ENCODE results near the gene SERGEF.

The SERGEF gene

DNA sequence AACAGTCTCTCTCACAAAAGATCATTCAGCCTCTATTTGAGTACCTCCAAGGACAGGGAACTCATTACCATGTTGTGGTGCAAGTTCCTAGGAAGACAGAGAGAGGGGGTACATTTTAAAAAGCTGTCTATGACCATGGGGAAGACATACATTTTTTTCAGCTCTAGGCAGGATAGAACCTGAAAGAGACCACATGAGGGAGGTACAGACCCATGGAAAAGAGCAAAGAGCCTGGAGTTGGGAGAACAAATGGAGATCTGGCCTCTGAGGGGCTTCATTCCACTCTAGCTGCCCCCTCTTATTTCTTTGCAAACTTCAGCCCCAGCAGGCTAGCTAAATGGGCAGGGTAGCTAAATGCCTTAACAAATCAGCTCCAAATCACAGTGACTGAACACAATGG is 241.9 kb downstream of the SERGEF start:
- H3K36me3 ChIP-seq (ENCODE audit: control insufficient read depth, insufficient read depth, low read length), result no peaks in the 10 kb centered on the region
- H3K27me3 ChIP-seq (replicated peaks; ENCODE audit: control insufficient read depth, insufficient read depth, low read length), result no peaks in the 10 kb centered on the region
- TF ChIP-seq, protein P1, sequence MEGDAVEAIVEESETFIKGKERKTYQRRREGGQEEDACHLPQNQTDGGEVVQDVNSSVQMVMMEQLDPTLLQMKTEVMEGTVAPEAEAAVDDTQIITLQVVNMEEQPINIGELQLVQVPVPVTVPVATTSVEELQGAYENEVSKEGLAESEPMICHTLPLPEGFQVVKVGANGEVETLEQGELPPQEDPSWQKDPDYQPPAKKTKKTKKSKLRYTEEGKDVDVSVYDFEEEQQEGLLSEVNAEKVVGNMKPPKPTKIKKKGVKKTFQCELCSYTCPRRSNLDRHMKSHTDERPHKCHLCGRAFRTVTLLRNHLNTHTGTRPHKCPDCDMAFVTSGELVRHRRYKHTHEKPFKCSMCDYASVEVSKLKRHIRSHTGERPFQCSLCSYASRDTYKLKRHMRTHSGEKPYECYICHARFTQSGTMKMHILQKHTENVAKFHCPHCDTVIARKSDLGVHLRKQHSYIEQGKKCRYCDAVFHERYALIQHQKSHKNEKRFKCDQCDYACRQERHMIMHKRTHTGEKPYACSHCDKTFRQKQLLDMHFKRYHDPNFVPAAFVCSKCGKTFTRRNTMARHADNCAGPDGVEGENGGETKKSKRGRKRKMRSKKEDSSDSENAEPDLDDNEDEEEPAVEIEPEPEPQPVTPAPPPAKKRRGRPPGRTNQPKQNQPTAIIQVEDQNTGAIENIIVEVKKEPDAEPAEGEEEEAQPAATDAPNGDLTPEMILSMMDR (IDR thresholded peaks at IDR 0.05; ENCODE audit: insufficient read depth, low read length, poor library complexity, severe bottlenecking), result no peak
- no peak overlapping the region for H3K4me3 ChIP-seq (replicated peaks; ENCODE audit: low read depth, low read length)
- no peak for DNase-seq (ENCODE audit: extremely low read depth, insufficient read length)

DNA sequence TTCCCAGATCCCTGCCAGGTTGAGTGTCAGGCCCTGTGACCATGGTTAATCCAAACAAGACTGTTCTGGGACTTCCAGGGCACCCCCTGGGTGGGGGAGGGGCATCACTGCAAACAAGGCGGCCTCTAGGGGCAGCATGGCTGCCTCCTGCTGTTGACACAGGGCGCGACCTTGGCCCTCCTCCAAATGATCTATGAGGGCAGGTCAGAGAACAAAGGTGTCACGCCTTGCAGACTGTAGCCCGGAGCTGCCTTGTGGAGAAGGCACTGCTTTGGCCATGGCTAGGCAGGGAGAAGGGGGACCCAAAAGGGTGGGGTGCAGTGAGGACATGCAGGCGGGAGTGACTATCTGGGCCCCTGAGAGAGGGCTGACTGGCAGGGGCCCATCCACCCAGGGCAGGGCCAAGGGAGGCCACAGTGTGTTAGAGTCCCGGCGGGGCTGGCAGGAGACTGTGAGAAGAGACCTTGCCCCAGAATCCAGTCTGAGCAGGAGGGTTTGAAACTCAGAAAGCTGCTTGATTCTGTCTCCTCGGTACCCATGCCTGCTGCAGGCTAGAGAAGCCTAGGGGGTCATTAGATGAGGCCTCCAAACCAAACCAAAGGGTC is 242.7 kb downstream of the SERGEF start:
- H3K36me3 ChIP-seq (ENCODE audit: control insufficient read depth, insufficient read depth, low read length), result no peaks in the 10 kb centered on the region
- H3K27me3 ChIP-seq (replicated peaks; ENCODE audit: control insufficient read depth, insufficient read depth, low read length), result no peaks in the 10 kb centered on the region
- TF ChIP-seq, protein P1 (IDR thresholded peaks at IDR 0.05; ENCODE audit: insufficient read depth, low read length, poor library complexity, severe bottlenecking), result peak; percentile 25
- no peak overlapping the region for H3K4me3 ChIP-seq (replicated peaks; ENCODE audit: low read depth, low read length)
- DNase-seq (ENCODE audit: extremely low read depth, insufficient read length), result no peak

DNA sequence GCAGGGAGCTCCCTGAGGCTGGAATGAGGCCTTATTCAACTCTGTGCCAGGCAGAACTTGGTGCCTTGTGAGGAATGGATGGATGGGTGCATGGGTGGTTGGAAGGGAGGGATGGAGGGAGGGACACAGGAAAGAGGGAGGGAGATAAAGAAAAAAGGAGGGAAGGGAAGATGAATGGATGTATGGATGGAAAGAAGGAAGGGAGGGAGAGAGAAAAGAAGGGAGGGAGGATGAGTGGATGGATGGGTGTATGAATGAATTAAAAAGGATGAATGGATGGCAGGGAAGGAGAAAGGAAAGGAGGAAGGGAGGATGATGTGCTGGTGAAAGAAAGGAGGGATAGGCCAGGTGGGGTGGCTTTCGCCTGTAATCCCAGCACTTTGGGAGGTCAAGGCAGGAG is 243.6 kb downstream of the SERGEF start:
- Histone ChIP-seq H3K36me3 (ENCODE audit: control insufficient read depth, insufficient read depth, low read length) (no peaks in the 10 kb centered on the region), H3K27me3 (replicated peaks; ENCODE audit: control insufficient read depth, insufficient read depth, low read length) (no peaks in the 10 kb centered on the region), H3K4me3 (replicated peaks; ENCODE audit: low read depth, low read length) (no peak overlapping the region)
- TF ChIP-seq, protein P1 (IDR thresholded peaks at IDR 0.05; ENCODE audit: insufficient read depth, low read length, poor library complexity, severe bottlenecking), result no peak
- DNase-seq (ENCODE audit: extremely low read depth, insufficient read length), result no peak

DNA sequence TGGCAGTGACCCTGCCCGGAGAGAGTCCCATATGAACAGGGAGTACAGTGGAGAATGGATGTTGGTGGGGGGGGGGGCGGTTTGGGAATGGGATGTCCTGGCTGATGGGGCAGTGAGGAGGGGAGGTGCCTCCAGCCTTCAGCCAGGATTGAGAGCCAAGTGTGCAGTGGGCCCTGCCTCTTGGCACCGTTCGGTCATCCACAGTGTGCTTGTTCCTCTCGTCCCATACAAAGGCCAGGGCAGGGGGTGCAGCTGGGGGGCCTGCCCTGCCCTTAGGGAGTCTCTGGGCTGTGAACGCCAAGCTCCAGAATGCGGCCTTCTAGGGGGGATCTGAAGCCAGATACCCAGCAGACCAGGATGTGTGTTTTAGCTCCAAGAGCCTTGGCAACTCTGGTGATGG is 244.3 kb downstream of the SERGEF start:
- no peak overlapping the region for H3K4me3 ChIP-seq (replicated peaks; ENCODE audit: low read depth, low read length)
- no peaks in the 10 kb centered on the region for H3K36me3 ChIP-seq (ENCODE audit: control insufficient read depth, insufficient read depth, low read length)
- no peaks in the 10 kb centered on the region for H3K27me3 ChIP-seq (replicated peaks; ENCODE audit: control insufficient read depth, insufficient read depth, low read length)
- DNase-seq (ENCODE audit: extremely low read depth, insufficient read length), result no peak
- TF ChIP-seq, protein P1 (IDR thresholded peaks at IDR 0.05; ENCODE audit: insufficient read depth, low read length, poor library complexity, severe bottlenecking), result no peak

DNA sequence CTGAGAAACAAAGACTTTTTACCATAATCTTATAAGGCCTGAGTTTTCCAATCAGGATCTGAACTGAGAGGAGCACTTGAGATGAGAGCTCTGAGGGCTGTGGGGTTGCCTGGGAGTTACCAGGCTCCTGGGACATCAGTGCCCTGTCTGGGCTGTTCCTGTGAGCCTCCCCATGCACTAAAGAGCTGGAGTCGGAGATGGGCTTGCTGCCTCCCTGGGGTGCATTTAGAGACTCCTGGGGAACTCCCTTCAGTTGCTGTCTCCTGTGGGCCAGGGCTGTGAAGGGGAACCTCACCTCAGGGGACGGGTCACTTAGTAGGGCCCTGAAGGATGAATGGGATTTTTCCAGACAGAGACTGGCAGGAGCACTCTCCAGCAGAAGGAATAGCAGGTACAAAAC is 244.9 kb downstream of the SERGEF start:
- H3K4me3 ChIP-seq (replicated peaks; ENCODE audit: low read depth, low read length), result no peak overlapping the region

More for the DNA sequence above, 244.9 kb downstream of the SERGEF start:
- no peak for DNase-seq (ENCODE audit: extremely low read depth, insufficient read length)
- no peaks in the 10 kb centered on the region for H3K36me3 ChIP-seq (ENCODE audit: control insufficient read depth, insufficient read depth, low read length)
- TF ChIP-seq, protein P1 (IDR thresholded peaks at IDR 0.05; ENCODE audit: insufficient read depth, low read length, poor library complexity, severe bottlenecking), result no peak
- H3K27me3 ChIP-seq (replicated peaks; ENCODE audit: control insufficient read depth, insufficient read depth, low read length), result no peaks in the 10 kb centered on the region
